Hematopoietic multipotent progenitor cell treated with erythropoietin and hydrocortisone succinate and interleukin-3 and kit ligand, for 6 days (in vitro differentiated cells): ENCODE measurements around the gene HLA-F.

Source experiments
- DNase-seq: peaks from one replicate; pipeline ENCODE4 v3.0.0-alpha.2; 2015

Gene HLA-F

GRCh38 chr6:29744621-29745020 is 21.4 kb downstream of the HLA-F start:
- no peak for DNase-seq

GRCh38 chr6:29745386-29745785 is 22.2 kb downstream of the HLA-F start:
- DNase-seq, result no peak

- no peak for DNase-seq
These were observed 22.7 kb downstream of the HLA-F start for GRCh38 chr6:29745855-29746449.

GRCh38 chr6:29746846-29747687 is 23.8 kb downstream of the HLA-F start:
- no peak for DNase-seq

- peak; percentile 7 for DNase-seq
These were observed 24.5 kb downstream of the HLA-F start for GRCh38 chr6:29747688-29748250.

GRCh38 chr6:29748391-29749307 is 25.4 kb downstream of the HLA-F start:
- DNase-seq, result peak; percentile 93

- peak; percentile 25 for DNase-seq
These were observed 26.1 kb downstream of the HLA-F start for GRCh38 chr6:29749308-29749662.

- no peak for DNase-seq
These were observed 26.4 kb downstream of the HLA-F start for GRCh38 chr6:29749668-29750067.

- DNase-seq, result no peak
These were observed 27.5 kb downstream of the HLA-F start for GRCh38 chr6:29750709-29751108.

- no peak for DNase-seq
These were observed 28.2 kb downstream of the HLA-F start for GRCh38 chr6:29751480-29751879.

- DNase-seq, result peak; percentile 93
These were observed 29.4 kb downstream of the HLA-F start for GRCh38 chr6:29752451-29753308.

GRCh38 chr6:29753309-29753644 is 30.0 kb downstream of the HLA-F start:
- no peak for DNase-seq

GRCh38 chr6:29755295-29755871 is 32.1 kb downstream of the HLA-F start:
- no peak for DNase-seq

- no peak for DNase-seq
These were observed 34.0 kb downstream of the HLA-F start for GRCh38 chr6:29757282-29757681.

- DNase-seq, result no peak
These were observed 34.6 kb downstream of the HLA-F start for GRCh38 chr6:29757701-29758293.

- no peak for DNase-seq
These were observed 35.5 kb downstream of the HLA-F start for GRCh38 chr6:29758761-29759160.

GRCh38 chr6:29759457-29759856 is 36.2 kb downstream of the HLA-F start:
- no peak for DNase-seq

- no peak for DNase-seq
These were observed 37.1 kb downstream of the HLA-F start for GRCh38 chr6:29760328-29760727.

GRCh38 chr6:29762051-29762450 is 38.8 kb downstream of the HLA-F start:
- no peak for DNase-seq

GRCh38 chr6:29762781-29763214 is 39.6 kb downstream of the HLA-F start:
- no peak for DNase-seq

GRCh38 chr6:29763491-29764289 is 40.5 kb downstream of the HLA-F start:
- no peak for DNase-seq
